Measurements from ENCODE around the gene UBE2Q1. TPM values are rescaled to one million over a fixed set of nuclear protein-coding genes. Genes with fewer than 3 reads are reported as not detected.

Gene UBE2Q1
- total and polyA plus RNA-seq, 2 of the 4 experiments (the other 2 are of a cell fraction), result 20.6 to 24.7 TPM

GRCh38 chr1:154539486-154540483 is 18.7 kb downstream of the UBE2Q1 start:
- H2BK20ac ChIP-seq (ENCODE audit: low read depth, low read length), result no peak overlapping the region
- ATAC-seq (ENCODE audit: low read depth) (no peak), DNase-seq (no peak)
- intact Hi-C loops (cut with micrococcal nuclease) (no loop called here), in situ Hi-C loops (cut with MboI; ENCODE audit: low sequenced_read_pairs) (no loop called here), dilution Hi-C loops (cut with HindIII; ENCODE audit: low sequenced_read_pairs, unreplicated experiment) (no loop called here)
- H3K23ac ChIP-seq (ENCODE audit: low read depth, low read length), result no peak overlapping the region
- H4K5ac ChIP-seq (ENCODE audit: low read depth, low read length), result no peak overlapping the region
- ChIA-PET CTCF (no interaction called here), POLR2A (ENCODE audit: unreplicated experiment) (no interaction called here)
- no peak overlapping the region for H3K4ac ChIP-seq (ENCODE audit: low read depth, low read length)
- no peak overlapping the region for H2BK15ac ChIP-seq (ENCODE audit: low read depth, low read length)
- H3K9me1 ChIP-seq (ENCODE audit: insufficient read depth, low read length), result no peaks in the 10 kb centered on the region
- H3K79me1 ChIP-seq (ENCODE audit: low read depth in 1 of 2, low read length in 2 of 2), result no peaks in the 10 kb centered on the region
- H3K4me3 ChIP-seq (ENCODE audit: insufficient read depth, low read depth, low read length), result no peak overlapping the region
- no peaks in the 10 kb centered on the region for H4K20me1 ChIP-seq (ENCODE audit: insufficient read depth, low read length)
- no peak overlapping the region for H2BK5ac ChIP-seq (ENCODE audit: low read depth, low read length, poor library complexity, severe bottlenecking)
- no peak overlapping the region for H4K91ac ChIP-seq (ENCODE audit: insufficient read depth, low read depth, low read length)
- H3K9ac ChIP-seq (ENCODE audit: low read depth, low read length), result no peak overlapping the region
- H3K56ac ChIP-seq (ENCODE audit: extremely low read depth, insufficient read depth, low read length), result no peak overlapping the region
- no peak overlapping the region for H3K27ac ChIP-seq (ENCODE audit: insufficient read depth, low read length)
- H2AK9ac ChIP-seq (replicated peaks; ENCODE audit: low read depth, low read length, poor library complexity), result no peak overlapping the region
- no peak for TF ChIP-seq FOS (IDR thresholded peaks at IDR 0.05; ENCODE audit: low read depth, low read length)
- no peak for TF ChIP-seq MAFK (IDR thresholded peaks at IDR 0.05; ENCODE audit: low read depth, low read length)
- no peak for TF ChIP-seq RAD21 (IDR thresholded peaks at IDR 0.05; ENCODE audit: low read length)
- TF ChIP-seq POLR2A (IDR thresholded peaks at IDR 0.05; ENCODE audit: low read depth, low read length), result no peak
- TF ChIP-seq ELK1 (IDR thresholded peaks at IDR 0.05; ENCODE audit: borderline replicate concordance, low read depth, low read length), result no peak
- no peak for TF ChIP-seq NFE2L2 (IDR thresholded peaks at IDR 0.05; ENCODE audit: low read depth, low read length)
- TF ChIP-seq CHD1 (IDR thresholded peaks at IDR 0.05; ENCODE audit: low read depth, low read length), result no peak
- TF ChIP-seq CEBPB (IDR thresholded peaks at IDR 0.05; ENCODE audit: low read depth, low read length), result no peak
- no peak for TF ChIP-seq RCOR1 (IDR thresholded peaks at IDR 0.05; ENCODE audit: insufficient replicate concordance, low read length)
- TF ChIP-seq RFX5 (IDR thresholded peaks at IDR 0.05; ENCODE audit: low read depth, low read length), result no peak
- no peak for TF ChIP-seq SMC3 (IDR thresholded peaks at IDR 0.05; ENCODE audit: low read depth, low read length)
- no peak for TF ChIP-seq BHLHE40 (IDR thresholded peaks at IDR 0.05; ENCODE audit: low read depth, low read length)
- TF ChIP-seq MAZ (IDR thresholded peaks at IDR 0.05; ENCODE audit: borderline replicate concordance, low read depth, low read length), result no peak
- H2BK120ac ChIP-seq (ENCODE audit: low read depth, low read length), result no peak overlapping the region
- no peak overlapping the region for H2AFZ ChIP-seq (replicated peaks; ENCODE audit: low read length, poor library complexity)
- no peak overlapping the region for H3K4me2 ChIP-seq (ENCODE audit: low read depth, low read length)
- H3K4me1 ChIP-seq (ENCODE audit: control insufficient read depth, insufficient read depth, low read length), result no peaks in the 10 kb centered on the region
- H2AK5ac ChIP-seq (ENCODE audit: low read depth, low read length), result no peak overlapping the region
- BruUV-seq (replicated peaks), result no TSS peak
- WGBS, 2 experiments (ENCODE audit: extremely low coverage in 2 of 2, insufficient read length in 1 of 2), result 70% methylated on average over 2 of the region's 9 CpGs; no CpG with 5 or more reads in 1 of the 2 experiments
- peaks cover 78% of the 10 kb centered on the region for H3K27me3 ChIP-seq (ENCODE audit: control insufficient read depth, insufficient read depth, low read length)
- H3K18ac ChIP-seq (ENCODE audit: low read depth, low read length), result no peak overlapping the region
- H4K8ac ChIP-seq (ENCODE audit: low read depth in 2 of 2, low read length in 2 of 2), result no peak overlapping the region
- H3K14ac ChIP-seq (replicated peaks; ENCODE audit: low read depth, low read length), result no peak overlapping the region
- H3K9me3 ChIP-seq (ENCODE audit: control insufficient read depth, insufficient read depth, low read length), result peaks cover 3% of the 10 kb centered on the region
- no peaks in the 10 kb centered on the region for H3K36me3 ChIP-seq (ENCODE audit: control insufficient read depth, insufficient read depth, low read length)

All from IMR-90 (cell line).